B cell (primary cell): ENCODE data around the gene COQ9. TPM values are rescaled to one million over a fixed set of nuclear protein-coding genes. Genes with fewer than 3 reads are reported as not detected.
"Not testable (repeated sequence)": the region's sequence is repeated elsewhere in the genome, so short reads cannot be mapped to it uniquely, and the experiment has no call there.

Experiments
- ATAC-seq: fragments of 200-7000 bp; cut with Tn5 transposase; one replicate; pipeline ENCODE4 v1.10.0; 2021; ENCODE audit warnings: low read depth, mild to moderate bottlenecking, moderate number of reproducible peaks, moderate library complexity
- CTCF ChIA-PET: fragments of 350-600 bp; sonication (Branson Sonifier 250); formaldehyde crosslinking; loops from one replicate; lab custom pipeline; 2021; ENCODE audit warnings: antibody characterized with exemption, inconsistent platforms; lab: Charles Lee
- POLR2A ChIA-PET: fragments of 350-600 bp; sonication (Branson Sonifier 250); formaldehyde crosslinking; loops from one replicate; lab custom pipeline; 2021; ENCODE audit warnings: antibody characterized with exemption; lab: Charles Lee
- DNase-seq: peaks from one replicate; pipeline ENCODE4 v3.0.0; 2013
- H2AFZ ChIP-seq: 2 replicates; pipeline ENCODE4 v1.6.1; 2012; ENCODE audit warnings: mild to moderate bottlenecking, low read depth, low read length; ENCODE audit not compliant: insufficient read depth, poor library complexity, severe bottlenecking
- H3K27ac ChIP-seq, 2 donors: 1 replicate in 1 of 2; 2 replicates in 1 of 2; pipeline ENCODE4 v1.5.1; 2012 to 2013; ENCODE audit warnings: low read length in 2 of 2, mild to moderate bottlenecking in 2 of 2, moderate library complexity in 1 of 2
- H3K27me3 ChIP-seq, 4 experiments: fragments of 200-600 bp in 1 of 4; sonication (generic) in 1 of 4; replicated peaks in 1 of 4; 1 replicate in 2 of 4; 2 replicates in 2 of 4; pipeline versions ENCODE4 v1.6.1 to v1.7.0; 2013 to 2016; ENCODE audit warnings: low read length in 3 of 4, mild to moderate bottlenecking in 2 of 4, mixed read lengths in 1 of 4, moderate library complexity in 1 of 4; ENCODE audit not compliant: insufficient read depth in 4 of 4, control insufficient read depth in 3 of 4; ENCODE audit errors: control extremely low read depth in 1 of 4
- H3K36me3 ChIP-seq, 2 experiments: replicated peaks in 1 of 2; 1 replicate in 1 of 2; 2 replicates in 1 of 2; pipeline versions ENCODE4 v1.6.1 to v1.7.1; 2013; ENCODE audit warnings: low read length in 1 of 2; ENCODE audit not compliant: insufficient read depth in 2 of 2, control insufficient read depth in 1 of 2; ENCODE audit errors: control extremely low read depth in 1 of 2, extremely low read depth in 1 of 2
- H3K4me1 ChIP-seq, 2 donors: fragments of 200-600 bp in 1 of 2; sonication (generic) in 1 of 2; 1 replicate in 1 of 2; 2 replicates in 1 of 2; pipeline versions ENCODE4 v1.5.1 to v1.6.1; 2013 to 2017; ENCODE audit warnings: low read length in 2 of 2; ENCODE audit not compliant: control insufficient read depth in 2 of 2, insufficient read depth in 2 of 2
- H3K4me2 ChIP-seq: replicated peaks from 2 replicates; pipeline ENCODE3; 2012; ENCODE audit warnings: mild to moderate bottlenecking, low read depth, low read length; ENCODE audit not compliant: poor library complexity, severe bottlenecking
- H3K4me3 ChIP-seq, 5 experiments: fragments of 200-600 bp in 1 of 5; sonication (generic) in 1 of 5; 1 replicate in 3 of 5; 2 replicates in 2 of 5; pipeline versions ENCODE4 v1.5.1 to v1.7.0; 2011 to 2016; ENCODE audit warnings: low read length in 4 of 5, mild to moderate bottlenecking in 4 of 5, low read depth in 2 of 5, control low read depth in 1 of 5, moderate library complexity in 1 of 5; ENCODE audit not compliant: insufficient read depth in 1 of 5; ENCODE audit errors: control extremely low read depth in 1 of 5, extremely low read depth in 1 of 5
- H3K79me2 ChIP-seq: fragments of 200-600 bp; sonication (generic); one replicate; pipeline ENCODE4 v1.6.0; 2016; ENCODE audit warnings: low read length; ENCODE audit not compliant: control insufficient read depth, insufficient read depth
- H3K9ac ChIP-seq: fragments of 200-600 bp; sonication (generic); 2 replicates; pipeline ENCODE4 v1.6.1; 2017; ENCODE audit warnings: mild to moderate bottlenecking, low read length, moderate library complexity
- H3K9me3 ChIP-seq, 3 donors: one replicate each; pipeline versions ENCODE4 v1.6.1 to v1.7.1; 2013; ENCODE audit warnings: low read length in 2 of 3; ENCODE audit not compliant: control insufficient read depth in 2 of 3, insufficient read depth in 1 of 3; ENCODE audit errors: control extremely low read depth in 1 of 3
- H4K20me1 ChIP-seq: 2 replicates; pipeline ENCODE4 v1.6.0; 2012; ENCODE audit warnings: mild to moderate bottlenecking, low read length; ENCODE audit not compliant: insufficient read depth, control insufficient read depth, poor library complexity, severe bottlenecking
- H3K27ac Mint-ChIP-seq: one replicate; pipeline ENCODE4 v1.8.0; 2021; ENCODE audit warnings: mixed read lengths
- H3K27me3 Mint-ChIP-seq: one replicate; pipeline ENCODE4 v1.8.0; 2021; ENCODE audit warnings: mixed read lengths
- H3K4me1 Mint-ChIP-seq: one replicate; pipeline ENCODE4 v1.8.0; 2021; ENCODE audit warnings: mixed read lengths
- H3K4me3 Mint-ChIP-seq: one replicate; pipeline ENCODE4 v1.8.0; 2021; ENCODE audit warnings: mixed read lengths
- H3K9me3 Mint-ChIP-seq: one replicate; pipeline ENCODE4 v1.8.0; 2022; ENCODE audit warnings: mixed read lengths; ENCODE audit not compliant: insufficient read depth
- EZH2 ChIP-seq: IDR thresholded peaks from 2 replicates; pipeline ENCODE4 v1.6.1; 2012; ENCODE audit warnings: borderline replicate concordance, low read depth, mild to moderate bottlenecking, moderate library complexity, low read length; ENCODE audit not compliant: insufficient read depth, poor library complexity, severe bottlenecking
- WGBS: methylation state at CpG from one replicate; pipeline ENCODE4 v1.1.5; 2013; ENCODE audit warnings: missing lambda C conversion rate; ENCODE audit not compliant: insufficient coverage; 5-methylcytosine and 5-hydroxymethylcytosine counted together
- intact Hi-C: fragments of 100-400 bp; cut with micrococcal nuclease; formaldehyde crosslinking; loops from one replicate; pipeline ENCODE4 v1.10.0; 2022
- polyA minus RNA-seq: library from RNA; depleted of rRNA, polyadenylated mRNA; stranded (reverse); fragments of >200 nt; gene quantifications from 2 replicates; pipeline ENCODE4 v1.2.3, GENCODE V29; 2012
- polyA plus RNA-seq: library from polyadenylated mRNA; depleted of rRNA; stranded (reverse); fragments of >200 nt; gene quantifications from 2 replicates; pipeline ENCODE4 v1.2.3, GENCODE V29; 2012
- total RNA-seq, 2 donors: library from RNA; stranded (reverse); fragments of 120-200 nt in 1 of 2; gene quantifications; 1 replicate in 1 of 2; 2 replicates in 1 of 2; pipeline versions ENCODE4 v1.2.3 to v1.2.4, GENCODE V29; 2013 to 2022
- TF ChIP-seq, protein P1 (sequence below): fragments of 200-600 bp; IDR thresholded peaks from one replicate; pipeline ENCODE4 v1.8.0; 2022; ENCODE audit warnings: antibody characterized with exemption, mild to moderate bottlenecking

Gene COQ9, protein sequence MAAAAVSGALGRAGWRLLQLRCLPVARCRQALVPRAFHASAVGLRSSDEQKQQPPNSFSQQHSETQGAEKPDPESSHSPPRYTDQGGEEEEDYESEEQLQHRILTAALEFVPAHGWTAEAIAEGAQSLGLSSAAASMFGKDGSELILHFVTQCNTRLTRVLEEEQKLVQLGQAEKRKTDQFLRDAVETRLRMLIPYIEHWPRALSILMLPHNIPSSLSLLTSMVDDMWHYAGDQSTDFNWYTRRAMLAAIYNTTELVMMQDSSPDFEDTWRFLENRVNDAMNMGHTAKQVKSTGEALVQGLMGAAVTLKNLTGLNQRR
- total RNA-seq (41.5 and 44.6 TPM in 2 replicates), polyA plus RNA-seq (42.7 and 53.0 TPM in 2 replicates), polyA minus RNA-seq (27.5 and 28.0 TPM in 2 replicates)
- 30.8 TPM for total RNA-seq (2013)

DNA sequence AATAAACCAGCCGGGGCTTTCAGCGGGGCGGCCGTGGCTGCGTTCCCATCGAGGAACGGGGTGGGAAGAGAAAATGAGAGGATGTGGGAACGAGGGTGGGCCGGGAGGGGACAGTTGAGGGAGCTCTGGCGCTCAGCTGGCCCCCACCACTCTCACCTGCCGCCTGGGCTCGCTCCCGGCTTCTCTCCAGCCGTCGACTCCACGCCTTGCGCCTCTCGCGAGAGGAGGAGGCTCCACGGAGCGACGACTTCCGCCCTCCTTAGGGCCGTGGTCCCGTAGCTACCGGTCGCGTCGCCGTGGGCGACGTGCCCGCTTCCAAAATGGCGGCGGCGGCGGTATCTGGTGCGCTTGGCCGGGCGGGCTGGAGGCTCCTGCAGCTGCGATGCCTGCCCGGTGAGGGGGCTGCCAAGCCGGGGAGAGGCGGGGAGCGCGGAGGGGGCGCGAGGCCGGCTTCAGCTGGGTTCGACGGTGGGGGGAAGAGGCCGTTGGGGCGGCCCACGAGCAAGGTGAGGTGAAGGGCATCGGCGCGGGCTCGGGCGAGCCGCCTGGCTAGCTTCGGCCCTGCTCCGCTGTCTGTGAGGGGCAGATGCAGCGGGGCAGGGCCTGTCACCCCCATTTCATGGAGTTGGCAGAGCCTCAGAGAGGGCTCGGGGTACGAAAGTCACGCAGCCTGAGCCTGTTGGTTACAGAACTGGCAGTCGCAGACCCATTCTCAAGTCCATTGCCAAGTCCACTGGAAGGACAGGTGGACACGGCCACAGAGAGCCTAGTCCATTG, at the start of gene COQ9, which contains the start of gene CIAPIN1:
COQ9 (plus strand) TSS at position 294 of the 777 bp plus-strand sequence; CDS start at position 321, 27 bp downstream.
CIAPIN1 (minus strand) TSS at position 200 of the 777 bp plus-strand sequence. CDS start 6,457 bp downstream, outside the sequence.
- CTCF ChIA-PET, result interaction anchor here (0.6 to 5.0 kb wide), 15 partner anchors 10 to 147 kb away, joined by 3 to 28 read pairs (median 5); partner anchors contain the start of genes ADGRG5 and POLR2C
- Histone ChIP-seq H3K27ac (peak within 1 kb of the TSS; percentile 68 to 92), H3K9me3 (no peaks in the 10 kb centered on the region), H4K20me1 (no peaks in the 10 kb centered on the region), H3K4me2 (peak within 1 kb of the TSS; percentile 93), H3K79me2 (peaks cover 64% of the 10 kb centered on the region), H3K4me1 (peaks cover 16% of the 10 kb centered on the region in 2 donors), H3K4me3 (peak within 1 kb of the TSS; percentile 67 to 96 (median 83)), H3K9ac (peak within 1 kb of the TSS; percentile 98), H3K27me3 (no peaks in the 10 kb centered on the region), H2AFZ (peak within 1 kb of the TSS; percentile 99), H3K36me3 (peaks cover 0 to 18% of the 10 kb centered on the region in 2 experiments)
- intact Hi-C loops, result loop anchor here (1.0 to 2.0 kb wide), 9 partner anchors 15 to 681 kb away; partner anchors contain the start of genes CCDC102A, CFAP20, DOK4 and KATNB1
- TF ChIP-seq, protein P1, sequence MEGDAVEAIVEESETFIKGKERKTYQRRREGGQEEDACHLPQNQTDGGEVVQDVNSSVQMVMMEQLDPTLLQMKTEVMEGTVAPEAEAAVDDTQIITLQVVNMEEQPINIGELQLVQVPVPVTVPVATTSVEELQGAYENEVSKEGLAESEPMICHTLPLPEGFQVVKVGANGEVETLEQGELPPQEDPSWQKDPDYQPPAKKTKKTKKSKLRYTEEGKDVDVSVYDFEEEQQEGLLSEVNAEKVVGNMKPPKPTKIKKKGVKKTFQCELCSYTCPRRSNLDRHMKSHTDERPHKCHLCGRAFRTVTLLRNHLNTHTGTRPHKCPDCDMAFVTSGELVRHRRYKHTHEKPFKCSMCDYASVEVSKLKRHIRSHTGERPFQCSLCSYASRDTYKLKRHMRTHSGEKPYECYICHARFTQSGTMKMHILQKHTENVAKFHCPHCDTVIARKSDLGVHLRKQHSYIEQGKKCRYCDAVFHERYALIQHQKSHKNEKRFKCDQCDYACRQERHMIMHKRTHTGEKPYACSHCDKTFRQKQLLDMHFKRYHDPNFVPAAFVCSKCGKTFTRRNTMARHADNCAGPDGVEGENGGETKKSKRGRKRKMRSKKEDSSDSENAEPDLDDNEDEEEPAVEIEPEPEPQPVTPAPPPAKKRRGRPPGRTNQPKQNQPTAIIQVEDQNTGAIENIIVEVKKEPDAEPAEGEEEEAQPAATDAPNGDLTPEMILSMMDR, result no peak
- no peak for TF ChIP-seq EZH2
- Mint-ChIP-seq H3K4me1 (peaks cover 28% of the 10 kb centered on the region), H3K27me3 (no peaks in the 10 kb centered on the region), H3K9me3 (no peaks in the 10 kb centered on the region), H3K27ac (peak within 1 kb of the TSS; percentile 91), H3K4me3 (peak within 1 kb of the TSS; percentile 94)
- under 1% methylated on average over 60 of the region's 68 CpGs for WGBS
- DNase-seq, result peak; percentile 94
- ATAC-seq, result peak; percentile 98
- POLR2A ChIA-PET, result interaction anchor here (1.0 to 1.5 kb wide), 5 partner anchors 15 to 202 kb away, joined by 4 to 17 read pairs (median 5); partner anchors contain the start of genes ARL2BP, CCDC102A and POLR2C

- H3K4me1 Mint-ChIP-seq, result peaks cover 21% of the 10 kb centered on the region
- H3K9ac ChIP-seq, H3K4me3 ChIP-seq, H3K27me3 Mint-ChIP-seq, intact Hi-C loops, H2AFZ ChIP-seq, H3K36me3 ChIP-seq, H3K27ac Mint-ChIP-seq, H3K4me3 Mint-ChIP-seq, H4K20me1 ChIP-seq, DNase-seq, ATAC-seq, H3K9me3 ChIP-seq, H3K79me2 ChIP-seq, POLR2A ChIA-PET, H3K27me3 ChIP-seq, H3K9me3 Mint-ChIP-seq, H3K4me2 ChIP-seq, H3K27ac ChIP-seq: not testable (repeated sequence)
- peaks cover 12 to 14% of the 10 kb centered on the region in 2 donors for H3K4me1 ChIP-seq
- CTCF ChIA-PET, result interaction anchor here (6.9 kb wide), 1 partner anchor 21 kb away, joined by 31 read pairs; no protein-coding TSS in a partner anchor
- no CpG with 5 or more reads among the region's 4 CpGs for WGBS
Measured at GRCh38 chr16:57397493-57397892, 49.8 kb upstream of the COQ9 start.
